Testis (tissue), 3 donors: Measurements from ENCODE around the gene EML4. TPM values are rescaled to one million over a fixed set of nuclear protein-coding genes. Genes with fewer than 3 reads are reported as not detected.
A peak's percentile ranks its signal among the peaks of the same experiment; 100 is the strongest.

Experiments
- DNase-seq: peaks from one replicate; pipeline ENCODE4 v3.0.0-alpha.2; 2019
- H3K27ac ChIP-seq, 2 donors: fragments of 200-600 bp; sonication (generic); one replicate each; pipeline ENCODE4 v1.5.1; 2019
- H3K27me3 ChIP-seq: fragments of 200-600 bp; sonication (generic); one replicate; pipeline ENCODE4 v1.5.1; 2019
- H3K36me3 ChIP-seq: fragments of 200-600 bp; sonication (generic); one replicate; pipeline ENCODE4 v1.5.1; 2017; ENCODE audit warnings: low read depth; ENCODE audit errors: missing control alignments
- H3K4me1 ChIP-seq: fragments of 200-600 bp; sonication (generic); one replicate; pipeline ENCODE4 v1.5.1; 2019
- H3K4me3 ChIP-seq, 2 donors: fragments of 200-600 bp; sonication (generic); one replicate each; pipeline ENCODE4 v1.5.1; 2017 to 2019
- H3K9me3 ChIP-seq: fragments of 200-600 bp; sonication (generic); one replicate; pipeline ENCODE4 v1.5.1; 2017
- CTCF ChIP-seq, 3 experiments: fragments of 450-650 bp in 2 of 3; fragments of 200-600 bp in 1 of 3; sonication (generic) in 1 of 3; IDR thresholded peaks; one replicate each; pipeline ENCODE4 v1.5.1; 2016 to 2019; ENCODE audit warnings: antibody characterized with exemption in 3 of 3, mild to moderate bottlenecking in 2 of 3, moderate library complexity in 1 of 3
- POLR2A ChIP-seq: fragments of 450-650 bp; IDR thresholded peaks from one replicate; pipeline ENCODE4 v1.6.1; 2017; ENCODE audit warnings: antibody characterized with exemption, mild to moderate bottlenecking, moderate library complexity
- WGBS, 2 donors: methylation state at CpG; one replicate each; pipeline ENCODE4 v1.1.5; 2018; 5-methylcytosine and 5-hydroxymethylcytosine counted together
- intact Hi-C: fragments of 100-400 bp; cut with DNase I; formaldehyde crosslinking; loops from one replicate; pipeline ENCODE4 v1.15.1; 2023; ENCODE audit warnings: low total_unique reads
- polyA plus RNA-seq: library from polyadenylated mRNA; stranded (reverse); fragments of 350-450 nt; fragmentation: Illumina TruSeq; extraction: RNeasy Lipid Tissue Mini Kit (QIAGEN cat#74804); gene quantifications from one replicate; pipeline ENCODE4 v1.2.3, GENCODE V29; 2014; ENCODE audit warnings: low read depth, low replicate concordance; ENCODE audit not compliant: insufficient read depth
- total RNA-seq, 2 donors: library from RNA; depleted of rRNA; stranded (reverse); fragments of >200 nt; gene quantifications; one replicate each; pipeline ENCODE4 v1.2.3, GENCODE V29; 2016

The EML4 gene
- total and polyA plus RNA-seq, 3 donors from 2014 or later, result 49.0 to 71.0 (median 67.1) TPM

GRCh38 chr2:42163444-42164045 is 5.6 kb upstream of the EML4 start:
- no peaks in the 10 kb centered on the region for H3K36me3 ChIP-seq
- no peak overlapping the region for H3K4me3 ChIP-seq
- no peaks in the 10 kb centered on the region for H3K27me3 ChIP-seq
- H3K4me1 ChIP-seq, result no peaks in the 10 kb centered on the region
- H3K27ac ChIP-seq, result no peak overlapping the region
- TF ChIP-seq POLR2A (no peak), CTCF (IDR thresholded peaks at IDR 0.05) (no peak)
- no peak for DNase-seq
- WGBS, 2 donors, result 86 to 88% methylated on average over 8 of the region's 8 CpGs
- intact Hi-C loops, result no loop called here
- H3K9me3 ChIP-seq, result no peaks in the 10 kb centered on the region

DNA sequence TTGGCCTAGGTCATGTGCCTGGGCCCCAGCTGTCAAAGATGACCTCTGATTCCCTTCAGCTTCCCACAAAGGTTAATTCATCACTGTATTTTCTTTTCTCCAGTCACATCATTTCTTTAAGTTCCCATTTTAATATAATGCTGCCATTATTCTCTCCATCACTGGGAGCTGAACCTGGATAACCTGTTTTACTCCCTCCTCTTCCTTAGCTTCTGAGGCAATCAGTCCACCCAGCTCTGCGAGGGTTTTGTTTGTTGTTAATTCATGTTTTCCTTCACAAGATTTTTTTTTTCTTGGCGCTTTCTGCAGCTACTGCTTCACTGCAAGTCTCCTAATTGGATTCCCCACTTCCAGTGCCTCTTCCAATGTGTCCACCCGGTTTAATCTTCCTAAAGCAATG is 5.1 kb upstream of the EML4 start:
- no peak overlapping the region for H3K4me3 ChIP-seq
- WGBS, 2 donors, result 84 to 89% methylated on average over 3 of the region's 3 CpGs
- DNase-seq, result no peak
- H3K27ac ChIP-seq, result no peak overlapping the region
- intact Hi-C loops, result no loop called here
- H3K9me3 ChIP-seq, result no peaks in the 10 kb centered on the region
- no peaks in the 10 kb centered on the region for H3K36me3 ChIP-seq
- no peaks in the 10 kb centered on the region for H3K27me3 ChIP-seq
- TF ChIP-seq CTCF (IDR thresholded peaks at IDR 0.05) (no peak), POLR2A (no peak)
- H3K4me1 ChIP-seq, result no peaks in the 10 kb centered on the region

DNA sequence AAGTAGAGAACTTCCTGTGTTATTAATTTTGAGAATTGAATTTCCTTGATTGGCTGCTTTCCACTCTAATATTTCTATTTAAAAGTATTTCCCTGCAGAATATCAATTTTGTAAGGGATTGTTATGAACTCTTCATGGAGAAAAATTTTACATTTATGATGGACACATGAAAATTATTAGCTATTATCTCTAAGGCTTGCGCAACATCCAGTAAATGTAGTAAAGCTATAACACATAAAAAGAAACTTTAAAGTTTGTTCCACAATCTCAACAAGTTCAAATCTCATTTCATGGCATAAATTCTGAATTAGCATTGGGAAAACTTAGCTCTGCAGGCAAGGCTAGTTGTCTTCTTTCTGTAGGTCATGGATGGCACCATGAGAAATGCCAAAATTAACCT is 4.2 kb upstream of the EML4 start:
- Histone ChIP-seq H3K27ac (no peak overlapping the region), H3K27me3 (no peaks in the 10 kb centered on the region), H3K36me3 (no peaks in the 10 kb centered on the region), H3K4me1 (no peaks in the 10 kb centered on the region), H3K4me3 (no peak overlapping the region), H3K9me3 (no peaks in the 10 kb centered on the region)
- TF ChIP-seq POLR2A (no peak), CTCF (IDR thresholded peaks at IDR 0.05) (no peak)
- DNase-seq, result no peak
- intact Hi-C loops, result no loop called here
- 0 to 62% methylated on average over 1 of the region's 1 CpG for WGBS, 2 donors

DNA sequence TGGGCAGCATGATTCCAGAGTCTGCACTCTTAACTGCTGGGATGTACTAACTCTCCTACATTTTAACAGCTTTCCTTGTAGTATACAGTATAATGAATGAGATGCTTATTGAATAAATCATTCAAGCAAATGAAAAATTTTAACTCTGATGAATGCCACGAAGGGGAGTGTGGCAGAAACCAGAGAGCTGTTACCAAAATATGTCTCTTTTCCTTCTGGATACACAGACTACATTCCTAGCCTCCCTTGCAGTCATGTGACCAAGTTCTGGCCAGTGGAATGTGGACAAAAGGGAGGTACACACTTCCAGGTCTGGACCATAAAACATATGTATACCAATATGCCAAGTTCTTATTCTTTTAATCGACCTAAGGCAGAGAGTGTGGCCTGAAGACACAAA is 1.7 kb upstream of the EML4 start:
- TF ChIP-seq CTCF (IDR thresholded peaks at IDR 0.05) (no peak), POLR2A (no peak)
- Histone ChIP-seq H3K9me3 (no peaks in the 10 kb centered on the region), H3K27ac (no peak overlapping the region), H3K36me3 (no peaks in the 10 kb centered on the region), H3K4me3 (no peak overlapping the region), H3K27me3 (no peaks in the 10 kb centered on the region), H3K4me1 (peaks cover 23% of the 10 kb centered on the region)
- intact Hi-C loops, result no loop called here
- WGBS, 2 donors, result 36 to 61% methylated on average over 2 of the region's 2 CpGs
- no peak for DNase-seq

DNA sequence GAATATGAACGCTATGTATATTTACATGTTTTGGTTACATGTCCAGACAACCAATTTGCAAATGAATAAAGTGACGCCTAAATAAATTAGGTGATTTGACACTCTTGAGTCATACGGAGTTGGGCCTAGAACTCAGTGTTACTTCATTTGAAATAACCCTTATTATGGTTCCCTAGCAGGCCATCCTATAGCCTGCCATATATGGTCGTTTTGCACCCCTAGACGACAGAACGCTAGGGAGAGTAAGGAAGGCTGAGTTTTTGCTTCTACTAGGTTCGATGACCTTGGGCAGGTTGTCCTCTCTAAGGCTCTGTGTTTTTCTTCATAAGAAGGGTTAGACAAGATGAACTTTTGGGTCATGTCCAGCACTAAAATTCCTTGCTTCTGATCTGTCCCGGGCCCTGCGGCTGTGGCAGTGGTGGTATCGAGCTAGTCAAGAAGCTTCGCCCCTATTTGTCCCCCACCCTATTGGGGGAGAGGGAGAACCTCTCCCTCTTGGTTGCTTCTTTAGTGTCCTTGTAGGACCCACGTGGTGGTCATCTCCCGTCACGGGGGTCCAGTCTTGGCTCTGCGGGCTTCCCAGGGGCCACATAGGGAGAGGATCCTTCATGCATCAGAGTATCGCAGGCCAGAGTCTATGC is 574 bp upstream of the EML4 start:
- peak; percentile 20 for DNase-seq
- Histone ChIP-seq H3K27ac (peak overlapping the region in 1 of 2 donors; percentile 90), H3K4me3 (peak overlapping the region in 1 of 2 donors; percentile 86), H3K4me1 (peaks cover 24% of the 10 kb centered on the region), H3K9me3 (no peaks in the 10 kb centered on the region), H3K36me3 (no peaks in the 10 kb centered on the region), H3K27me3 (no peaks in the 10 kb centered on the region)
- intact Hi-C loops, result no loop called here
- no peak for TF ChIP-seq CTCF (IDR thresholded peaks at IDR 0.05)
- WGBS, 2 donors, result 51 to 69% methylated on average over 15 to 16 of the region's 16 CpGs
